K562 (cell line): ENCODE results near the gene AQP6. TPM values are rescaled to one million over a fixed set of nuclear protein-coding genes. Genes with fewer than 3 reads are reported as not detected.

Source experiments
- AFF1 ChIP-seq, 2 experiments: fragments of 450-650 bp; IDR thresholded peaks; 2 replicates each; pipeline ENCODE4 v1.6.1; 2018; ENCODE audit warnings: mild to moderate bottlenecking in 2 of 2, low read depth in 1 of 2; ENCODE audit not compliant: partially characterized antibody in 2 of 2
- CBFA2T3 ChIP-seq: fragments of 450-650 bp; IDR thresholded peaks from 2 replicates; pipeline ENCODE4 v1.6.1; 2017
- CHD2 ChIP-seq: IDR thresholded peaks from 2 replicates; pipeline ENCODE4 v1.6.1; 2011; ENCODE audit warnings: low read depth, low read length
- NCOA6 ChIP-seq: fragments of 450-650 bp; IDR thresholded peaks from 2 replicates; pipeline ENCODE4 v1.6.1; 2017; ENCODE audit warnings: mild to moderate bottlenecking
- NFIC ChIP-seq: fragments of 450-650 bp; IDR thresholded peaks from 2 replicates; pipeline ENCODE4 v1.6.1; 2017; ENCODE audit warnings: mild to moderate bottlenecking, inconsistent platforms
- NR2C2 ChIP-seq, 2 experiments: fragments of 200-800 bp in 1 of 2; sonication (Bioruptor generic) in 1 of 2; sonication (generic) in 1 of 2; formaldehyde crosslinking in 1 of 2; IDR thresholded peaks; 2 replicates each; pipeline versions ENCODE4 v1.6.1 to v1.8.0; 2016 to 2022; ENCODE audit warnings: mild to moderate bottlenecking in 1 of 2, missing compliant biosample characterization in 1 of 2, missing genetic modification characterization in 1 of 2, missing genetic modification reagents in 1 of 2
- PHB ChIP-seq: fragments of 250-450 bp; sonication (Bioruptor Pico); IDR thresholded peaks from 2 replicates; pipeline ENCODE4 v1.5.0; 2021
- RBM34 ChIP-seq: fragments of 200-400 bp; formaldehyde crosslinking; IDR thresholded peaks from 2 replicates; pipeline ENCODE4 v1.6.1; 2018; ENCODE audit warnings: low read length, borderline replicate concordance; ENCODE audit not compliant: insufficient read depth
- SETDB1 ChIP-seq: IDR thresholded peaks from one replicate; pipeline ENCODE4 v1.6.1; 2012; ENCODE audit warnings: low read length, control low read depth, inconsistent platforms
- SIX5 ChIP-seq, 2 experiments: IDR thresholded peaks; 2 replicates each; pipeline ENCODE4 v1.6.1; 2011; ENCODE audit warnings: low read length in 2 of 2, borderline replicate concordance in 1 of 2, low read depth in 1 of 2, mild to moderate bottlenecking in 1 of 2, moderate library complexity in 1 of 2; ENCODE audit not compliant: insufficient read depth in 1 of 2
- SMARCE1 ChIP-seq: fragments of 450-650 bp; IDR thresholded peaks from 2 replicates; pipeline ENCODE4 v1.7.1; 2016; ENCODE audit warnings: mild to moderate bottlenecking
- TEAD4 ChIP-seq, 2 experiments: sonication (generic) in 1 of 2; formaldehyde crosslinking in 1 of 2; IDR thresholded peaks; 2 replicates each; pipeline versions ENCODE4 v1.6.1 to v1.8.0; 2012 to 2022; ENCODE audit warnings: borderline replicate concordance in 1 of 2, inconsistent platforms in 1 of 2, low read length in 1 of 2, mild to moderate bottlenecking in 1 of 2, missing genetic modification reagents in 1 of 2
- ZBTB1 ChIP-seq: sonication (generic); formaldehyde crosslinking; IDR thresholded peaks from 2 replicates; pipeline ENCODE4 v1.8.1; 2023; ENCODE audit warnings: missing genetic modification reagents, low read depth, mild to moderate bottlenecking, borderline replicate concordance
- ZNF124 ChIP-seq: sonication (generic); formaldehyde crosslinking; IDR thresholded peaks from 2 replicates; pipeline ENCODE4 v1.8.1; 2022; ENCODE audit warnings: missing genetic modification reagents
- ZNF589 ChIP-seq: fragments of 200-800 bp; sonication (Bioruptor generic); IDR thresholded peaks from 2 replicates; pipeline ENCODE4 v1.6.1; 2016; ENCODE audit warnings: low read depth, missing genetic modification characterization, missing compliant biosample characterization
- ZNF717 ChIP-seq: fragments of 250-450 bp; sonication (Bioruptor Pico); IDR thresholded peaks from 2 replicates; pipeline ENCODE4 v1.5.0; 2021
- polyA plus RNA-seq, 8 experiments: library from polyadenylated mRNA; depleted of rRNA in 4 of 8; stranded (reverse) in 5 of 8; unstranded in 3 of 8; fragments of >200 nt; fragmentation: Nextera tagmentation in 2 of 8; fragmentation: Illumina TruSeq in 1 of 8; extraction: Ambion mirVana in 2 of 8; extraction: Trizol in 1 of 8; gene quantifications; 2 replicates each; pipeline versions ENCODE4 v1.2.1 to v1.2.3, GENCODE V29; 2011 to 2014; ENCODE audit warnings: inconsistent platforms in 1 of 8, missing spikeins in 1 of 8
- total RNA-seq, 7 experiments: library from RNA; depleted of rRNA in 6 of 7; stranded (reverse); fragments of >200 nt in 6 of 7; fragmentation: Illumina TruSeq in 2 of 7; extraction: Trizol in 2 of 7; gene quantifications; 2 replicates each; pipeline versions ENCODE4 v1.2.1 to v1.2.3, GENCODE V29; 2011 to 2021; ENCODE audit warnings: low replicate concordance in 1 of 7

The AQP6 gene
- total and polyA plus RNA-seq, 9 of the 15 experiments (the other 6 are each of a cell fraction or from before 2014, with no cell fraction given): 0.05 to 0.12 TPM; not detected in 7

- peak; percentile 78 for TF ChIP-seq CHD2
- peak; percentile 65 for TF ChIP-seq CBFA2T3
- peak; percentile 59; the same call in 1 of the 2 replicates for TF ChIP-seq SMARCE1
- no peak for TF ChIP-seq ZNF717 (CRISPR knock-in tag)
- TF ChIP-seq SETDB1: no peak
- TF ChIP-seq ZBTB1 (CRISPR knock-in tag): no peak
- no peak for TF ChIP-seq PHB (CRISPR knock-in tag)
- no peak for TF ChIP-seq RBM34
- TF ChIP-seq TEAD4 (IDR thresholded peaks at IDR 0.05; ENCODE audit: low read length): peak; percentile 72; the same call in 1 of the 2 replicates
- no peak for TF ChIP-seq TEAD4 (CRISPR knock-in tag; IDR thresholded peaks at IDR 0.05; ENCODE audit: borderline replicate concordance)
- no peak for TF ChIP-seq SIX5 (IDR thresholded peaks at IDR 0.05; ENCODE audit: borderline replicate concordance in 1 of 2, insufficient read depth in 1 of 2, low read depth in 1 of 2, low read length in 2 of 2)
- no peak for TF ChIP-seq AFF1 (IDR thresholded peaks at IDR 0.05; ENCODE audit: low read depth in 1 of 2, partially characterized antibody in 2 of 2)
- TF ChIP-seq NFIC: peak; percentile 11; the same call in 1 of the 2 replicates
- no peak for TF ChIP-seq NCOA6
- no peak for TF ChIP-seq ZNF589 (CRISPR knock-in tag)
- TF ChIP-seq ZNF124 (CRISPR knock-in tag): no peak
- no peak for TF ChIP-seq NR2C2 (CRISPR knock-in tag; IDR thresholded peaks at IDR 0.05)
- 0 out of 2 replicates have a peak, but pooled peaks have one; percentile 38 for TF ChIP-seq NR2C2 (tag; IDR thresholded peaks at IDR 0.05)
These were observed 8.0 kb downstream of the AQP6 start (continued) for GRCh38 chr12:49980501-49981349.
